ENCODE measurements around the gene REV3L.
"Not testable (repeated sequence)": the region's sequence is repeated elsewhere in the genome, so short reads cannot be mapped to it uniquely, and the experiment has no call there.

Gene REV3L

DNA sequence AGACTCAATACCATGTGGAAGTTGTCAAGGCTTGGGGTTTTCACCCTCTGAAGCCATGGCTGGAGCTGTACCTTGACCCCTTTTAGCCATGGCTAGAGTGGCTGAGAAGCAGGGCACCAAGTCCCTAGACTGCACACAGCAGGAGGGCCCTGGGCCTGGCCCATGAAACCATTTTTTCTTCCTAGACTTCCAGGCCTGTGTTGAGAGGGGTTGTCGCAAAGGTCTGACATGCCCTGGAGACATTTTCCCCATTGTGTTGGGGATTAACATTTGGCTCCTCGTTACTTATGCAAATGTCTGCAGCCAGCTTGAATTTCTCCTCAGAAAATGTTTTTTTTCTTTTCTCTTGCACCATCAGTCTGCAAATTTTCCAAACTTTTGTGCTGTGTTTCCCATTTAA, 199.3 kb downstream of the REV3L start:
- DNase-seq, result no peak

GRCh38 chr6:111282515-111282914, 200.5 kb downstream of the REV3L start:
- no peak for DNase-seq

DNA sequence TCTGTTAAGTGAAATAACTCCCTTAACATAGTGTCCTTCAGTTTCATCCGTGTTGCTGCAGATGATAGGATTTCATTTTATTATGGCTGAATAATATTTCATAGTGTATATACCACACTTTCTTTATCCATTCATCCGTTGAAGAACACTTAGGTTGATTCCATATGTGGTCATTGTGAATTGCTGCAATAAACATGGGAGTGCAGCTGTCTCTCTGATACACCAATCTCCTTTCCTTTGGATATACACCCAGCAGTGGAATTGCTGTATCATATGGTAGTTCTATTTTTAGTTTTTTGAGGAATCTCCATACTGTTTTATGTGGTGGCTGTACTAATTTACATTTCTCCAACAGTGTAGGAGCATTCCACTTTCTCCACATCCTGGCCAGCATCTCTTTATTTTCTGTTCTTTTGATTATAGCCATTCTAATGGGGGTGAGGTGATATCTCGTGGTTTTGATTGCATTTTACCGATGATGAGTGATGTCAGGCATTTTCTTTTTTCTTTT, 202.5 kb downstream of the REV3L start:
- no peak for DNase-seq

DNA sequence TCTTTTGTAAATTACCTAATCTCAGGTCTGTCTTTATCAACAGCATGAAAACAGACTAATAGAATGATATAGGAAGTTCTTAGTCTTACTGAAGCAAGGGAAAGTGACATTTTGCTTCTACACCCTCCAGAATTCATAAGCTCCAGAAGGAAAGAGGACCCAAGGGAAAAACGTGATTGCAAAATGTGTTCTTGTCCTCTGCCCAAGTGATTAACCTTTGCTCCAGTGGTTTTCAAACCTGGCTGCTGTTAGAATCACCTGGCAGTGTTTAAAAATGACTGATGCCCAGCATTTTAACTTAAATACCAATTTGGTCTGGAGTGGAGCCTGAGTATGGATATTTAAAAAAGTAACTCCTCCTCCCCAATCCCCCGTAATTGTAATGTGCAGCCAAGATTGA, 204.3 kb downstream of the REV3L start:
- no peak for DNase-seq

DNA sequence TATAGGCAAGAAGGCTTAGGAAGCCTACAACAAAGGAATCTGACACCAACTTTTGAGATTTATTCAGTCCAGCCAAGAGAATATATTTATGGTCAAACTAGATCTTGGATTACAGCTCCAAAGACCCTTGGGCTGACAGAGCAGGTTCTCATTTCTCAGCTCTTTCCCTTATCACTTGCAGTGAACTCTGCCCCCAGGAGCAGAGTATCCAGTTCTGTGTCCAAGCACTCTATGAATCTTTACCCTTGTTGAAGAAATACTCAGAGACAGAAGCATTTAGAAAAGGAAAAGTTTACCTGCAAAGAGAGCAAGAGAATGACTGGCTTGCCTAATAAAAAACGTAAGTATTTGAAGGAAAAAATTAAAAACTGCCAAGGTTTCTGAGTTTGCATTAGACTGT, 205.2 kb downstream of the REV3L start:
- no peak for DNase-seq

GRCh38 chr6:111276736-111277135, 206.3 kb downstream of the REV3L start:
- no peak for DNase-seq

- no peak for DNase-seq
These were observed 206.7 kb downstream of the REV3L start for GRCh38 chr6:111276335-111276734.

DNA sequence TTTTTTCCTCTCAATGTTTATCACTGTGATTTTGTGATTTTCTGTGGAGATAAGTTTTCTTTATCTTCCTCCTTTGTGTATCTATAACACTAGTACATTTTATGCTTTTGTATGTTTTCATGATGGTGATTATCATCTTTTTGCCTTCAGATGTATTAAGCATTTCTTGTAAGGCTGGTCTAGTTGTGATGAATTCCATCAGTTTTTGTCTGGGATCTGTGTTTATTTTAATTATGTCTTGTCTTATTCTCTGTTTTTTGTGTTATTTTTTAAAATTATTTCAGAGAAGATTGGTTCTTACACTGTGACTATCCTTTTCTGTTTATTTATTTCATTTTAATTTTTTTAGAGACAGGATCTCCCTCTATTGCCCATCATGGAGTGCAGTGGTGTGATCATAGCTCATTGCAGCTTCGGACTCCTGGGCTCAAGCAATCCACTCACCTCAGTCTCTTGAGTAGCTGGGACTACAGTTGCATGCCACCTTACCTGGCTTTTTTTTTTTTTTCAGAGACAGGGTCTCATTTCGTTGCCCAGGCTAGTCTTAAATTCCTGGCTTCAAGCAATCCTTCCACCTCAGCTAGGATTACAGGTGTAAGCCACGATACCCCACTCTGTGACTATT, 208.3 kb downstream of the REV3L start:
- no peak for DNase-seq

DNA sequence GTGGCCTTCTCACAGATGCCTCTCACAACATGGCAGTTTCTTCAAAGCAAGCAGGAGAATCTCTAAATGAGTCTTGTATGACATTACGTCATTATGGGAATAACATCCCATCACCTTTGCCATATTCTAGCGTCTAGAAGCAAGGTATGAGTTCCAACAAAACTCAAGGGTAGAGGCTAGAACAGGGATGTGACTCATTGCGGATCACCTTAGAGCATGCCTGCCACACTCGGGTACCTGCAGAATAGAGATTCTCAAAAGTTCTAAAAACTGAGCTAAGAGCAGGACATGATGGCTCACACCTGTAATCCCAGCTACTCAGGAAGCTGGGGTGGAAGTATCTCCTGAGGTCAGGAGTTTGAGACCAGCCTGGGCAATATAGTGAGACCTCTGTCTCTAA, 212.9 kb downstream of the REV3L start:
- DNase-seq, result no peak

DNA sequence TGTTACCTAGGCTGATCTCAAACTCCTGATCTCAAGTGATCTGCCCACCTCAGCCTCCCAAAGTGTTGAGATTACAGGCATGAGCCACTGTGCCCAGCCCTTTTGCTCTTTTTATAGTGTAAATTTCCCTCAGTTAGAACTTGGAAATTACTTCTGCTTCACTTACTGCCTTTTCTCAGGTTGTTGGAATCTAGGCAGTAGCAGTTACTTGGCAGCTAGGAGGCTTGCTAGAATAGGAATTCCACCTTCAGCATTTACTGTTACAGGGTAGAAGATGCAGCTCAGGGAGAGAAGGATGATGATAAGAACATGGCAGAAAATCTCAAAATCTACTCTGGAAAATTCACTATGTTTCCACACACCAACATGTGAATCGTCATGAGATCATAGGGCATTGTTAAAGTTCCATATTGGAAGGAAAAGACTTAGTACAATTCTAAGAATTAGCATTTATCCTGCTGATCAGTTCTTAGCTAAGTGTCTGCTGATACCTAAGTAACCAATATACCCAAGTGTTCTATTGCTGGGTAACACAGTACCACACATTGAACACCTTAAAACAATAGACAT, 213.5 kb downstream of the REV3L start:
- no peak for DNase-seq

DNA sequence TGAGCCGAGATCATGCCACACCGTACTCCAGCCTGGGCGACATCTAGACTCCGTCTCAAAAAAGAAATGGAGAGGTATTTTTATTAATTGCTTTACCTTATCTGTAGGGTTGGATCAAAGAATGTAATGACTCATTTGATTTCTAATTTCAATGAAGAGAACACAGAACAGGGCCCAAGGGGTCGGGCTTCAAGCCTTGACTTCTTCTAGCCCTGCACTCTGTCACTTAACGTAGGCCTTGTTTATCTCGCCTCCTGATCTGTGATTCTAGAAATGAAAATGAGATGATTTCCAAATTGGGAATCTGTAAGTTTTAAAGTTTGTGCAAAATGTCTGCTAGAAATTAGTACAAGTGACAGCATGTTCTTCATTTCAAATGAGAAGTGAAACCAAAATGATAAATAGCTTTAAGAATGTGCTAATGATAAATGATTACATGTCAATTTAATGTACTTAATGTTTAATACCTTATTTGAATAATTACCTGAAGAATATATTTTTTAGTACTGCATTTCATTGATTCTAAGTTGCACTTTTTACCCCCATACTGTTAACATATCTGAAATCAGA, 215.2 kb downstream of the REV3L start:
- DNase-seq, result no peak

DNA sequence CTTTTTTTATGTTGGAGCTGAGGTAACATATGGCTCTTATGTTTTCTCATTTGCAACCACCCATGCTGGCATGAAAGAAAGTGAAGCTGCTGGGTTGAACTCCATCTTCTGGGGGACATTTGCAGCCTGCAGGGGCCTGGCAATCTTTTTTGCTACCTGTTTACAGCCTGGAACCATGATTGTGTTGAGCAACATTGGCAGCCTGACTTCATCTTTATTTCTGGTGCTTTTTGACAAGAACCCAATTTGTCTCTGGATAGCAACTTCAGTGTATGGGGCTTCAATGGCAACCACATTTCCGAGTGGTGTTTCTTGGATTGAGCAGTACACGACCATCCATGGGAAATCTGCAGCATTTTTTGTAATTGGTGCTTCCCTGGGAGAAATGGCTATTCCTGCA, 216.7 kb downstream of the REV3L start:
- no peak for DNase-seq

GRCh38 chr6:111265842-111266241, 217.2 kb downstream of the REV3L start:
- DNase-seq, result no peak

GRCh38 chr6:111263837-111264236, 219.2 kb downstream of the REV3L start:
- no peak for DNase-seq

DNA sequence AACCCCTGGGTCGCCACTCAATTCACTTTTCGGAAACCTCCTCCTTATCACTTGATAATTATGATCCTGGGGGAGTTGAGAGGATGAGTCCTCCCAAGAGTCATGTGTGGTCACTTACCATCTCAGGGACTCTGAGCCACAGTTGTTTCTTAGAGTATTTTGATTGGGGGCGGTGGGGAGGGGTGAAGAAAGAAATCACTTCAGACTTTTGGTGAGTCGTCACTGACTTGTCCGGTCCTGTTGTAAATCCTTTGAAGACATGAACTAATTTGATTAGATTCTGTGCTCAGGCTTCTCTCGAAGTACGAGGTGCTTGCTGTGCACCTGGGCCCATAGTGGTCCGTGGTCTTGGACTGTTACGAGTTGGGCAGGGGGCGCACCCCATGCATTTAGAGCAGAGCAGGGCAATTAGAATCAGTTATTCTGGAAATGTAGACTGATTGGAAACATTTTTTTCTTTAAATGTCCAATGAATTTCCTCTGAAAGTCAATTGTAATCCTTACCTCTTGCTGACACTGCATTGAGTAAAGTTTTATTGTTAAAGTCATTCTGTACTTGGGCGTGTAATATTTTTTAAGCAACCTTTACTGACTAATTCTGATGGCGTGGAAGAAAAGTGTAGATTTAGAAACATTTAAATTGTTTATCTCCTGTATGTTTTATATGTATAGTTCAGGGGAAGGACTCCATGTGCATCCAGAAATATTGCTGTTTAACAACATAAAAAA, 222.3 kb downstream of the REV3L start:
- DNase-seq, result no peak

DNA sequence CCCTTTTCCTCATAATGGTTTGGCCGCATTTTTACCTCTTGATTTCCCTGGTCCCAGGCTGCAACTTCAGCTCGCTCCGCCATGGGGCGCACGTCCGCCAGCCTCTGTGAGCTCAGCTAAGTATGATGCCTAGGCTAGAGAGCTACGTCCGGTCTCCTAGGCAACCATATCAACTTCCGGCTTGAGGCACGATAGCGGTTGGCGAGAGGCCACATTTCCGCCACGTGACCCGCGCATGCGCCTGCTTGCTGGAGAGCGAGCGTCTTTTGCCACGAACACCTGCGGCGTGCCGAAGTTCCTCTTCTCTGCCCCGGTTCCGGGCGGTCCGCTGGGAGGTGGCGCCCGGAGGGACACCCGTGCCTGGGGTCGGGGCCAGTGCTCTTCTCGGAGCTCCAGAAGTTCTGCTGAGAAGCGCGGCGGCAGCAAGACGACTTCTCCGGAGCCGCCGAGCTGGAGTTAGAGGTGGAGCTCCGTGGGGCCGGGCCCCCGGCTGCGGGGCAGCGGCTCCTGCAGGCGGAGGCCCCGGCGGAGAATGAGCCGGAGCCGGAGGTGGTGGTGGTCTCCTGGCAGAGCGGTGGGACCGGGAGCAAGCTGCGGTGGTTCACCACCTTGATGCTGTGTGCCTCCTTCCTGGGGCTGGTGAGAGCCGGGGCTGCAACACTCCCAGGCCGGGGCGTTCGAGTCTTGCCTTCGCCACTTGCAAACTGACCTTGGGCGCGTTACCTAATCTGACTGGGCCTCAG, 223.8 kb downstream of the REV3L start:
- peak; percentile 100 for DNase-seq

DNA sequence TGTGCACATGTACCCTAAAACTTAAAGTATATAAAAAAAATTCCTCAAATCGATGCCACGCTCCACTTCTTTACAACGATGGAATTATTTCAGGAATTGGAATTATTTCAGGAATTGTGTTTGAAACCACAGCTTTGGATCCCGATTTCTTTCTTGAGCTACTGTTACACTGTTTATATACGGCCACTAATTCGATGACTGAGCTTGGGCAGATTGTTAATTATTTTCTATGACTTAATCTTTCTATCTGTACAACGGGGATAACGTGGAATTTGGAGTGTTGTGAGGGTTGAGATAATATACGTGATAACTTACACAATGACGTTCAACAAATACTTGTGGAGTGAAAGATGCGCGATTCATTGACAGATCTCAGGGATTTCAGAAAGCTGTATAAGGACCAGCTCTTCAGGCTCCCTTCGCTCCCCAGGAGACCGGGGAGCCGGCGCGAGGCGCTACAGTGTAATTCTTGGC, 224.4 kb downstream of the REV3L start:
- no peak for DNase-seq

- DNase-seq, result no peak
These were observed 225.0 kb downstream of the REV3L start for GRCh38 chr6:111258010-111258409.

GRCh38 chr6:111256646-111257045, 226.4 kb downstream of the REV3L start:
- DNase-seq, result no peak

DNA sequence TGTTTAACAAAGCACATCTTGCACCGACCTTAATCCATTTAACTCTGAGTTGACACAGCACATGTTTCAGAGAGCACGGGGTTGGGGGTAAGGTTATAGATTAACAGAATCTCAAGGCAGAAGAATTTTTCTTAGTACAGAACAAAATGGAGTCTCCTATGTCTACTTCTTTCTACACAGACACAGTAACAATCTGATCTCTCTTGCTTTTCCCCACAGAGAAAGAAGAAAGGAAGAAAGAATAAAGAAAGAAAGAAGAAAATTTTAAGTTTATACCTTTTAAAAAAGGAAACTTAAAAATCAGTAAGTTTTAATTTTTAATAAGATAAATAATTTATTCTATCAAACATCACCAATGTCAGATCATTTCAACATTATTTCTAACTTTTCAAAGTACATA, 227.2 kb downstream of the REV3L start:
- not testable (repeated sequence) for DNase-seq

DNA sequence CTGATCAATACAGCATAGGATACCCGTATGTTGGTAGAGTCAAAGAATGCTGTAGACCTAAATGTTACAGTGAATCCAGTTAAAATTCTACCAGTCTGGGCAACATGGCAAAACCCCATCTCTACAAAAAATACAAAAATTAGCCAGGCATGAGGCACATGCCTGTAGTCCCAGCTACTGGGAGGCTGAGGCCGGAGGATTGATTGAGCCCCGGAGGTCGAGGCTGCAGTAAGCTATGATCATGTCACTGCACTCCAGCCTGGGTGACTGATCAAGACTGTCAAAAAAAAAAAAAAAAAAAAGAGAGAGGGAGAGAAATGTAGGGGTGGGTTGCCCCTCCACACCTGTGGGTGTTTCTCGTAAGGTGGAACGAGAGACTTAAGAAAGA, 228.2 kb downstream of the REV3L start:
- DNase-seq, result no peak

GRCh38 chr6:111254004-111254778, 228.8 kb downstream of the REV3L start:
- DNase-seq, result no peak
